ENCODE measurements around the gene SMYD3. TPM values are rescaled to one million over a fixed set of nuclear protein-coding genes. Genes with fewer than 3 reads are reported as not detected.

Gene SMYD3
- total RNA-seq, 1 experiment from 2014 or later: 17.4 TPM

DNA sequence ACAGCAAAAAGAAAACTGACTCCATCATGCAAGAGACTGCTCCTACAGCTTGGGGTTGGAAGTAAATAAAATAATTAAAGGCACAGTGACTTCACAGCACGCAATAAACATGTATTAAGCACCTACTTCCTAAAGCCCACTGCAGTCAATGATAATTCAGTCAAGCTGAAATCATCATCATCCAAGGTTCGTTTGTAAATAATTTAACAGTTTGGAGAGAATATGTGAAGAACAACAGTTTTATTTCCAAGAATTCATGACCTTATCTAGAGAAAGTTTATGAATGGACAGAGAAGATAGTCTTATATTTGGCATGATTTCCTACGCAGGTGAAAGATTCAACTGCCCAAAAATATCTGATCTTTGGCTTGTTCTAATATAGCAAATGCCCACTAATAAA lies 86.8 kb downstream of the SMYD3 start:
- in situ Hi-C loops (cut with HindIII; ENCODE audit: low pct_unique_long_range_greater_than_20kb, low sequenced_read_pairs): no loop called here
- POLR2A ChIA-PET: no interaction called here
- no peaks in the 10 kb centered on the region for H3K36me3 ChIP-seq (ENCODE audit: control insufficient read depth, insufficient read depth, low read length)
- no peaks in the 10 kb centered on the region for H3K4me1 ChIP-seq (ENCODE audit: control insufficient read depth, insufficient read depth, low read length)
- no peak overlapping the region for H3K4me3 ChIP-seq (ENCODE audit: low read depth in 2 of 2, low read length in 2 of 2)
- TF ChIP-seq POLR2AphosphoS5 (IDR thresholded peaks at IDR 0.05; ENCODE audit: low read depth, low read length) (no peak), REST (IDR thresholded peaks at IDR 0.05; ENCODE audit: insufficient read depth in 1 of 2, low read depth in 2 of 2, low read length in 1 of 2) (no peak), SIN3A (IDR thresholded peaks at IDR 0.05; ENCODE audit: borderline replicate concordance, insufficient read depth, low read depth, low read length) (no peak), TCF7L2 (IDR thresholded peaks at IDR 0.05; ENCODE audit: low read depth, low read length) (no peak)
- TF ChIP-seq, protein P1, sequence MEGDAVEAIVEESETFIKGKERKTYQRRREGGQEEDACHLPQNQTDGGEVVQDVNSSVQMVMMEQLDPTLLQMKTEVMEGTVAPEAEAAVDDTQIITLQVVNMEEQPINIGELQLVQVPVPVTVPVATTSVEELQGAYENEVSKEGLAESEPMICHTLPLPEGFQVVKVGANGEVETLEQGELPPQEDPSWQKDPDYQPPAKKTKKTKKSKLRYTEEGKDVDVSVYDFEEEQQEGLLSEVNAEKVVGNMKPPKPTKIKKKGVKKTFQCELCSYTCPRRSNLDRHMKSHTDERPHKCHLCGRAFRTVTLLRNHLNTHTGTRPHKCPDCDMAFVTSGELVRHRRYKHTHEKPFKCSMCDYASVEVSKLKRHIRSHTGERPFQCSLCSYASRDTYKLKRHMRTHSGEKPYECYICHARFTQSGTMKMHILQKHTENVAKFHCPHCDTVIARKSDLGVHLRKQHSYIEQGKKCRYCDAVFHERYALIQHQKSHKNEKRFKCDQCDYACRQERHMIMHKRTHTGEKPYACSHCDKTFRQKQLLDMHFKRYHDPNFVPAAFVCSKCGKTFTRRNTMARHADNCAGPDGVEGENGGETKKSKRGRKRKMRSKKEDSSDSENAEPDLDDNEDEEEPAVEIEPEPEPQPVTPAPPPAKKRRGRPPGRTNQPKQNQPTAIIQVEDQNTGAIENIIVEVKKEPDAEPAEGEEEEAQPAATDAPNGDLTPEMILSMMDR (IDR thresholded peaks at IDR 0.05): no peak
- intact Hi-C loops (cut with micrococcal nuclease; ENCODE audit: unreplicated experiment): no loop called here
- DNase-seq (ENCODE audit: low read depth, low spot score) (no peak), ATAC-seq (no peak)
- H3K27me3 ChIP-seq (ENCODE audit: control insufficient read depth, insufficient read depth, low read length): no peaks in the 10 kb centered on the region
- CTCF ChIA-PET: no interaction called here
- H3K27ac ChIP-seq (ENCODE audit: low read length): no peak overlapping the region
- no TSS peak for BruUV-seq (replicated peaks)
- no peaks in the 10 kb centered on the region for H3K9me3 ChIP-seq (ENCODE audit: control insufficient read depth, insufficient read depth, low read depth, low read length)

- CTCF ChIA-PET: no interaction called here
- no peaks in the 10 kb centered on the region for H3K9me3 ChIP-seq (ENCODE audit: control insufficient read depth, insufficient read depth, low read depth, low read length)
- TF ChIP-seq POLR2AphosphoS5 (IDR thresholded peaks at IDR 0.05; ENCODE audit: low read depth, low read length): no peak
- H3K4me3 ChIP-seq (ENCODE audit: low read depth in 2 of 2, low read length in 2 of 2): no peak overlapping the region
- H3K27ac ChIP-seq (ENCODE audit: low read length): no peak overlapping the region
- no peaks in the 10 kb centered on the region for H3K36me3 ChIP-seq (ENCODE audit: control insufficient read depth, insufficient read depth, low read length)
- intact Hi-C loops (cut with micrococcal nuclease; ENCODE audit: unreplicated experiment) (no loop called here), in situ Hi-C loops (cut with HindIII; ENCODE audit: low pct_unique_long_range_greater_than_20kb, low sequenced_read_pairs) (no loop called here)
- no peaks in the 10 kb centered on the region for H3K4me1 ChIP-seq (ENCODE audit: control insufficient read depth, insufficient read depth, low read length)
- no TSS peak for BruUV-seq (replicated peaks)
- no peaks in the 10 kb centered on the region for H3K27me3 ChIP-seq (ENCODE audit: control insufficient read depth, insufficient read depth, low read length)
- no peak for DNase-seq (ENCODE audit: low read depth, low spot score)
- POLR2A ChIA-PET: no interaction called here
- ATAC-seq: no peak
Measured at GRCh38 chr1:246418565-246419312, 88.3 kb downstream of the SMYD3 start.

DNA sequence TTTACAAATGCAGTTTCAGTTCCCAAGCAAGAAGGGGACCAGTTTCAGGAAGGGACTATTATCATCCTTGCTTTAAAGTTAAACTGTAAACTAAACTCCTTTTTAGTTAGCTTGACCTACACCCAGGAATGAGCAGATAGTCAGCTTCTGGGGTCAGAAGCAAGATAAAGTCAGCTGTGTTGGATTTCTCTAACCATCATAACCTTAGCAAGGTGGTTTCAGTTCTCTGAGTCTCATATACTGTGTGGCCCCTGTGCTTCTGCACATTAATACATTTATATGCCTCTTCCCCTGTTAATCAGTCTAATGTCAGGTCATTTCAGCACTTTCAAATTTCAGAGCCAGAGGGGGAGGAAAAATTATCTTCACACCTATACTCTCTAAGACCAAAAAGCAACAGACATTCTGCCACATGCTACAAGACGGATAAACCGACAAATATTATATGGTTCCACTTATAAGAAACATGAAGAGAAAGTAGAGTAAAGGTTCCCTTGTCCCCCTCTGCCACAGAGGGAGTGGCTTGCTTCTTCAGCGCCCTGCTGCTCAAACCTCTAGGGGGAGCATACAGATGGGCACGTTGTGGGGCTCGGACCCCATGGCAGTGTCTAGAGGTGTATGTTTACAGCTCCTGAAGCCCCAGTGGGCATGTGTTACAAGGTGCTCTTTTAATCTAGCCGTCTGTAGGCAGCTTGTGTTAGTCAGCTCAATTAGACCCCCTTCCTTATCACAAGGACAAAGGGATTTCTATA lies 89.1 kb downstream of the SMYD3 start:
- DNase-seq (ENCODE audit: low read depth, low spot score) (no peak), ATAC-seq (no peak)
- intact Hi-C loops (cut with micrococcal nuclease; ENCODE audit: unreplicated experiment) (no loop called here), in situ Hi-C loops (cut with HindIII; ENCODE audit: low pct_unique_long_range_greater_than_20kb, low sequenced_read_pairs) (no loop called here)
- Histone ChIP-seq H3K4me3 (ENCODE audit: low read depth in 2 of 2, low read length in 2 of 2) (no peak overlapping the region), H3K27me3 (ENCODE audit: control insufficient read depth, insufficient read depth, low read length) (no peaks in the 10 kb centered on the region), H3K27ac (ENCODE audit: low read length) (no peak overlapping the region), H3K36me3 (ENCODE audit: control insufficient read depth, insufficient read depth, low read length) (no peaks in the 10 kb centered on the region), H3K4me1 (ENCODE audit: control insufficient read depth, insufficient read depth, low read length) (no peaks in the 10 kb centered on the region), H3K9me3 (ENCODE audit: control insufficient read depth, insufficient read depth, low read depth, low read length) (no peaks in the 10 kb centered on the region)
- BruUV-seq (replicated peaks): no TSS peak
- POLR2A ChIA-PET: no interaction called here
- TF ChIP-seq TCF7L2 (IDR thresholded peaks at IDR 0.05; ENCODE audit: low read depth, low read length) (no peak), SIN3A (IDR thresholded peaks at IDR 0.05; ENCODE audit: borderline replicate concordance, insufficient read depth, low read depth, low read length) (no peak), POLR2AphosphoS5 (IDR thresholded peaks at IDR 0.05; ENCODE audit: low read depth, low read length) (no peak), REST (IDR thresholded peaks at IDR 0.05; ENCODE audit: insufficient read depth in 1 of 2, low read depth in 2 of 2, low read length in 1 of 2) (no peak)
- TF ChIP-seq, protein P1 (IDR thresholded peaks at IDR 0.05): no peak
- CTCF ChIA-PET: no interaction called here

All from Panc1 (cell line).